GM18909 (cell line): ENCODE results near the gene VGLL4.

Source experiments
- ATAC-seq: cut with Tn5 transposase; IDR thresholded peaks from one replicate; pipeline ENCODE4 v1.9.1; 2021; ENCODE audit warnings: mild to moderate bottlenecking; ENCODE audit not compliant: unreplicated experiment, poor library complexity

The VGLL4 gene

GRCh38 chr3:11567516-11568467 lies 75.9 kb downstream of the VGLL4 start:
- no peak for ATAC-seq

GRCh38 chr3:11566916-11567315 lies 76.8 kb downstream of the VGLL4 start:
- no peak for ATAC-seq

- no peak for ATAC-seq
Observed at GRCh38 chr3:11566478-11566877, 77.2 kb downstream of the VGLL4 start.

- no peak for ATAC-seq
Observed at GRCh38 chr3:11565932-11566331, 77.8 kb downstream of the VGLL4 start.

- no peak for ATAC-seq
Observed at GRCh38 chr3:11565492-11565891, 78.2 kb downstream of the VGLL4 start.

GRCh38 chr3:11565072-11565471 lies 78.6 kb downstream of the VGLL4 start:
- no peak for ATAC-seq

GRCh38 chr3:11564577-11565001 lies 79.1 kb downstream of the VGLL4 start:
- no peak for ATAC-seq

- no peak for ATAC-seq
Observed at GRCh38 chr3:11563865-11564185, 79.9 kb downstream of the VGLL4 start.

GRCh38 chr3:11563159-11563864 lies 80.4 kb downstream of the VGLL4 start:
- no peak for ATAC-seq

- no peak for ATAC-seq
Observed at GRCh38 chr3:11562277-11562881, 81.3 kb downstream of the VGLL4 start.

- ATAC-seq: no peak
Observed at GRCh38 chr3:11560746-11561145, 83.0 kb downstream of the VGLL4 start.

- ATAC-seq: no peak
Observed at GRCh38 chr3:11559816-11560633, 83.7 kb downstream of the VGLL4 start.

GRCh38 chr3:11558918-11559815 lies 84.5 kb downstream of the VGLL4 start:
- no peak for ATAC-seq

- ATAC-seq: no peak
Observed at GRCh38 chr3:11558411-11558903, 85.3 kb downstream of the VGLL4 start.

GRCh38 chr3:11558002-11558401 lies 85.7 kb downstream of the VGLL4 start:
- no peak for ATAC-seq

- ATAC-seq: no peak
Observed at GRCh38 chr3:11556851-11557644, 86.7 kb downstream of the VGLL4 start.

GRCh38 chr3:11555881-11556633 lies 87.7 kb downstream of the VGLL4 start:
- no peak for ATAC-seq
